NAMALWA (cell line): ENCODE results near the gene TFR2.

Experiments
- DNase-seq: peaks from one replicate; pipeline ENCODE4 v3.0.0-alpha.2; 2015; ENCODE audit warnings: low spot score

TFR2 gene

DNA sequence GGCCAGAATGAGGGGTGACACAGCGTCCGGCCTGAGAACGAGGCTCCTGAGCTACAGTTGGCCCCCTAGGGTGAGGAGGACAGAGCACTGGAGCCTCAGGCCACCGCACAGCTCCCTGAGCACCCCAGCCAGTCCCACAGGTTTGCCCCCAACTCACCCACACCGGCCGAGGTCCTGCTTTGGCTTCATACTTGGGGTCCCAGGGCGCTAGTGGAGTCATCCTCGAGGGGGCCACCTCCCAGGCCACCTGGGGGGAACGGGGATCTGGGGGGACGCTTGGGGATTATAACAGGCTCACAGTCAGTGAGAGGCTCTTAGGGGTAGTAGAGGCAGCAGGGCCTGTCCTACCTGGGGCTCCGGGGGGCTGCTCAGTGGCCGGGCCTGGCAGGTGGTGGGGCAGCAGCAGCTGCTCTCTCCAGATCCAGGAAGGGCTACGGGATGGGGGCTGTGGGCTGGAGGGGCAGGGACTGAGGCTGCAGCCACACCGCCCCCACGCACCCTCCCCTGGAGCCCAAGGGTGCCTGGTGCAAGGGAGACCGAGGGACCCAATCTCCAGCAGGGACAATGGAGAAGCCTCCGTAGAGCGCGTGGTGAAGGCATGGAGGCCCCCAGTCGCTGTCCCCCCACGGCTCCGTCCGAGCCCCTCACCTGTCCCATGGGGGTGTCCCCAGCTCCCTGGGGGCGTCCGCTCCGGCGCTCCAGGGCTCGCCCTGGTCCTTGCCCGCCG is 68.2 kb downstream of the TFR2 start:
- no peak for DNase-seq

DNA sequence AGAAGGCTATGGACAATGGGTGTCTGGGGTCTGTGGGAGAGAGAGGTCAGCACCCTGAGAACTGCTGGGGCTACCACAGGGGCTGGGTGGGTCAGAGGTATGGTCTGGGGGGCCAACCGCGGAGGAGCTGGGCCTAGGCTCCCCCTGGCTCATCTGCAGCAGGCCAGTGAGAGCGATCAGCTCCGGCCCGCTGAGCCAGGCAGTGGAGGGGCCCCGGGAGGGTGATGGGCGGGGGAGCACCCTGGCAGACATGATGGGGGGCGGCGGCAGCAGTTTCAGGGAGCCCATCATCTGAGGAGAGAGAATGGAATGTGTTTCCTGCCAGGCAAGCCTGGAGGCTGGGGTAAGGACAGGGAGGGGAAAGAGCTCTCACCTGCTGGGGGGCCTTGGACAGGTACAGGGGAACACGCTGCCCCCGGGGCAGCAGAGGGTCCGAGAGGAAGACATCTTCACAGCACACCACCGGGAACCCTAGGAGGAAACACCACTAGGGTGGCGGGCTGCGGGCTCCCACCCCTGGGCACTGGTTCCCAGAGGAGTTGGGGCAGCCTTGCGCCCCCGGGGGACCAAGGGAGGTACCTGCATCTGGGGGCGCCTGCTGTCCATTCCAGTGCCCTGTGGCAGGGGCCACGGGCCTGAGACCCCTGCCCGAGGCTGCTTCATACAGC is 68.9 kb downstream of the TFR2 start:
- no peak for DNase-seq

DNA sequence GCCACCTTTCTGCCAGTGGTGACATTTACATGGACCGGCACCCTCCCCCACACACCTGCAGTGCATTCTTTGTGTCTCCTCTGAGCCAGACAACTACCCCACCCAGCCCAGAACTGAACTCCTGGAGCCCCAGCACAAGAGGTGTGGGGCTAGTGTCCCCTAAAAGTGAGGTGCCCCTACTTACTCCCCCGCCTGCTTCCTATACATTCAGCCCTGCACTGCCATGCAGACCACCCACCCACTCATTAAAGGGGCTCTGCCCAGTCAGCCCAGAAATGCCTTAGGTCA is 69.6 kb downstream of the TFR2 start:
- no peak for DNase-seq

DNA sequence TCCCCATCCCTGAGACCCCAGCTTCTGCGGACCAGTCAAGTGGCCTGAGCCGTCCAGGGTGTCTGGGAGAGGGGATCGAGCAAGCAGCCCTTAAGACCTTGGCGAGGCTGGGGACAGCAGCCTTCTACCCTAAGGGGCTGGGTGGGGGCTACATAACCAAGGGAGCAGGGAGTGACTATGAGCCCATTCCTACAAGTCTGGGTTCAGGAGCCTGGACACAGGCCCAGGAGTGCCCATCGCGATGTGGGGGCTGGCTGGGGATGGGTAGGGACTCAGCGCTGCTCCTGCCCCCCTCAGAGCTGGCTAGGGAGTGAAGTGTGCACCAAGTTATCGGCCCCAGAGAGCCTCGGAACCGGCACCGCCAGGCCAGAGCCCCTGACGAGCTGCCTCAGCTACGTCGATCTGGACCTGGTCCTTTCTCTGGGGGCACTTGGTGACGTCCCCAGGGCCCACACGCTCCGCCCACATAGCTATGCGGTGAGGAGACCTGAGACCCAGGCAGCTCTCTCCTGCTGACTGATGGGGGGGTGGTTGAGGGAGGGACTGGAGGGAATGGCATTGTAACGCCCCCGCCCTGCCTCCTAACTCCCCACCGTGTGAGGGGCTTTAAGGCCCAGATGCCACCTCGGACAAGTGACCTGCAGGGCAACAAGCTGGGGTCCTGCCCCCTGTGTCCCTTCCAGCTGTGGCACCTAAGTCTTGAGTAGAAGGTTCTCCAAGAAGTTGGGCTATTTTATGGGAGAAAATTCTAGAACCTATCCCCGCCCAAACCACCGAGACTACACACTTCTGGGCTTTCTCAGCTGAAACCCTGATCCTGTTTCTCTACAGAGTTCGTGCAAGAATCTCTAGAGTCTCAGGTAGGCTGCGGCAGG is 70.2 kb downstream of the TFR2 start:
- no peak for DNase-seq
